GM21367 (cell line): ENCODE results near the gene EGFL6.
"Not testable (repeated sequence)": the region's sequence is repeated elsewhere in the genome, so short reads cannot be mapped to it uniquely, and the experiment has no call there.

Source experiments
- ATAC-seq: cut with Tn5 transposase; IDR thresholded peaks from one replicate; pipeline ENCODE4 v1.9.1; 2021; ENCODE audit not compliant: unreplicated experiment

The EGFL6 gene

GRCh38 chrX:13652287-13652793 lies 82.9 kb downstream of the EGFL6 start:
- ATAC-seq: no peak

GRCh38 chrX:13652850-13653693 lies 83.7 kb downstream of the EGFL6 start, which contains the start of gene TCEANC:
TCEANC (plus strand) TSS chrX:13653141; CDS start chrX:13662509, 9,368 bp downstream.
- peak; percentile 88 for ATAC-seq

GRCh38 chrX:13654116-13654515 lies 84.7 kb downstream of the EGFL6 start:
- ATAC-seq: no peak

- ATAC-seq: no peak
Measured at GRCh38 chrX:13655674-13656073, 86.3 kb downstream of the EGFL6 start.

GRCh38 chrX:13658602-13659001 lies 89.2 kb downstream of the EGFL6 start:
- no peak for ATAC-seq

GRCh38 chrX:13659063-13659462 lies 89.7 kb downstream of the EGFL6 start:
- ATAC-seq: no peak

- no peak for ATAC-seq
Measured at GRCh38 chrX:13661735-13662288, 92.4 kb downstream of the EGFL6 start.

GRCh38 chrX:13662355-13662791 lies 93.0 kb downstream of the EGFL6 start:
- no peak for ATAC-seq

GRCh38 chrX:13664020-13664419 lies 94.6 kb downstream of the EGFL6 start:
- ATAC-seq: no peak

- ATAC-seq: no peak
Measured at GRCh38 chrX:13666836-13667235, 97.4 kb downstream of the EGFL6 start.

GRCh38 chrX:13667919-13668318 lies 98.5 kb downstream of the EGFL6 start:
- no peak for ATAC-seq

GRCh38 chrX:13669246-13669737 lies 99.9 kb downstream of the EGFL6 start:
- ATAC-seq: peak; percentile 76

GRCh38 chrX:13669755-13670154 lies 100.4 kb downstream of the EGFL6 start:
- ATAC-seq: not testable (repeated sequence)

- no peak for ATAC-seq
Measured at GRCh38 chrX:13670197-13670596, 100.8 kb downstream of the EGFL6 start.

GRCh38 chrX:13673016-13673415 lies 103.6 kb downstream of the EGFL6 start:
- ATAC-seq: no peak

GRCh38 chrX:13676885-13677284 lies 107.5 kb downstream of the EGFL6 start:
- ATAC-seq: no peak

GRCh38 chrX:13679700-13680099 lies 110.3 kb downstream of the EGFL6 start:
- not testable (repeated sequence) for ATAC-seq

- ATAC-seq: no peak
Measured at GRCh38 chrX:13681595-13681994, 112.2 kb downstream of the EGFL6 start.
